ENCODE measurements around the gene CHCHD10.

DNA sequence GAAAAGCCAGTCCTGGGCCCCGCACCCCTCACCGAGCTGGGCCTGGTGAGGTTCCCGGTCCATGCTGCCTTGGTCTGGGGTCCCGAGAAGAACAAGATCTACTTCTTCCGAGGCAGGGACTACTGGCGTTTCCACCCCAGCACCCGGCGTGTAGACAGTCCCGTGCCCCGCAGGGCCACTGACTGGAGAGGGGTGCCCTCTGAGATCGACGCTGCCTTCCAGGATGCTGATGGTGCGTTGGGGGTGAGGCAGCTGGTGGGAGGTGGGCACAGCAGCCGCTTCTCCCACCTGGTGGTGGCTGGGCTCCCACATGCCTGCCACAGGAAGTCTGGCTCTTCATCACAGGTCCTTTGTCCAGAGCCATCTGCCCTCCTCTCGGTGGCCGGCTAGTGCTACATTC is 14.5 kb upstream of the CHCHD10 start:
- TF ChIP-seq GATA2 (IDR thresholded peaks at IDR 0.05; ENCODE audit: low read depth, low read length) (no peak), GATA3 (IDR thresholded peaks at IDR 0.05; ENCODE audit: low read depth, low read length) (no peak)

All from SH-SY5Y (cell line).